Measurements from ENCODE around the gene ZDHHC4. TPM values are rescaled to one million over a fixed set of nuclear protein-coding genes. Genes with fewer than 3 reads are reported as not detected.

ZDHHC4 gene
- total and polyA plus RNA-seq, 9 of the 15 experiments (the other 6 are each of a cell fraction or from before 2014, with no cell fraction given), result 33.4 to 106 (median 58.3) TPM

GRCh38 chr7:6558837-6559236 is 18.4 kb upstream of the ZDHHC4 start:
- in situ Hi-C loops (cut with MboI), result no loop called here
- Histone ChIP-seq H2AFZ (ENCODE audit: low read depth, low read length) (no peak overlapping the region; the same call in 1 of the 2 replicates), H3K36me3 (ENCODE audit: control insufficient read depth, insufficient read depth, low read length) (no peaks in the 10 kb centered on the region), H4K20me1 (replicated peaks; ENCODE audit: control insufficient read depth, insufficient read depth, low read length) (no peaks in the 10 kb centered on the region), H3K4me1 (replicated peaks in 1 of 2; ENCODE audit: control insufficient read depth in 2 of 2, insufficient read depth in 2 of 2, low read length in 2 of 2) (0 out of 5 replicates have a peak, but pooled peaks cover 0 to 5% of the 10 kb centered on the region in 2 experiments), H3K79me2 (ENCODE audit: control insufficient read depth, insufficient read depth, low read length) (no peaks in the 10 kb centered on the region), H3K27me3 (ENCODE audit: control insufficient read depth in 2 of 2, insufficient read depth in 2 of 2, low read length in 2 of 2) (peaks cover 5 to 26% of the 10 kb centered on the region in 2 experiments; a peak in 3 of 5 replicates), H3K4me3 (no peak overlapping the region), H3K9me1 (ENCODE audit: control insufficient read depth, insufficient read depth, low read length) (no peaks in the 10 kb centered on the region), H3K27ac (ENCODE audit: extremely low read depth, low read depth, low read length) (no peak overlapping the region), H3K9me3 (replicated peaks; ENCODE audit: control insufficient read depth, insufficient read depth, low read depth, low read length) (no peaks in the 10 kb centered on the region), H3K9ac (ENCODE audit: insufficient read depth in 1 of 2, low read depth in 2 of 2, low read length in 2 of 2) (no peak overlapping the region), H3K4me2 (ENCODE audit: insufficient read depth, low read length) (no peak overlapping the region)
- BruUV-seq (replicated peaks), result no TSS peak
- DNase-seq (ENCODE audit: extremely low read depth in 1 of 4, low spot score in 3 of 4) (peak; percentile 74 to 81 (median 78)), FAIRE-seq (peak; percentile 87), ATAC-seq (peak; percentile 90)
- WGBS (ENCODE audit: insufficient coverage, low coverage, missing lambda C conversion rate), result 4% methylated on average over 5 of the region's 6 CpGs
- CTCF ChIA-PET (ENCODE audit: low intra/inter-chr PET ratio), result interaction anchor here (0.7 kb wide), 1 partner anchor 43 kb away, joined by 4 read pairs; no protein-coding TSS in a partner anchor
- POLR2A ChIA-PET, result interaction anchor here (0.6 to 1.1 kb wide), 4 partner anchors 13 to 260 kb away, joined by 3 to 5 read pairs (median 4); no protein-coding TSS in a partner anchor
- intact Hi-C loops (cut with micrococcal nuclease), result loop anchor here (2.0 kb wide), 1 partner anchor 42 kb away; no protein-coding TSS in a partner anchor
- TF ChIP-seq IRF1 (CRISPR knock-in tag; IDR thresholded peaks at IDR 0.05; ENCODE audit: borderline replicate concordance) (no peak), BRF2 (IDR thresholded peaks at IDR 0.05; ENCODE audit: borderline replicate concordance, insufficient read depth, insufficient read length) (no peak), PCBP2 (IDR thresholded peaks at IDR 0.05; ENCODE audit: low read depth, low read length, poor library complexity, severe bottlenecking) (no peak), ZBTB17 (CRISPR knock-in tag; IDR thresholded peaks at IDR 0.05) (no peak), EGR1 (conservative IDR thresholded peaks at IDR 0.05) (peak; percentile 20; the same call in 1 of the 2 replicates), FOSL1 (tag; conservative IDR thresholded peaks at IDR 0.05) (no peak), POLR3G (IDR thresholded peaks at IDR 0.05; ENCODE audit: extremely low read depth, insufficient read length, insufficient replicate concordance) (no peak), ZNF311 (CRISPR knock-in tag; IDR thresholded peaks at IDR 0.05) (no peak), HDAC3 (IDR thresholded peaks at IDR 0.05; ENCODE audit: borderline replicate concordance, partially characterized antibody) (no peak), KLF1 (tag; IDR thresholded peaks at IDR 0.05) (no peak), POLR2H (tag; IDR thresholded peaks at IDR 0.05; ENCODE audit: low read depth) (no peak), NFIC (IDR thresholded peaks at IDR 0.05) (peak; percentile 87), SMC3 (conservative IDR thresholded peaks at IDR 0.05; ENCODE audit: insufficient read depth, low read depth, low read length) (peak; percentile 37; the same call in 1 of the 2 replicates), ZNF696 (CRISPR knock-in tag; conservative IDR thresholded peaks at IDR 0.05) (no peak), ZBTB1 (CRISPR knock-in tag; IDR thresholded peaks at IDR 0.05; ENCODE audit: borderline replicate concordance, low read depth) (no peak), BCOR (IDR thresholded peaks at IDR 0.05) (no peak), ZNF184 (CRISPR knock-in tag; IDR thresholded peaks at IDR 0.05) (no peak)
- TF ChIP-seq, protein P1, sequence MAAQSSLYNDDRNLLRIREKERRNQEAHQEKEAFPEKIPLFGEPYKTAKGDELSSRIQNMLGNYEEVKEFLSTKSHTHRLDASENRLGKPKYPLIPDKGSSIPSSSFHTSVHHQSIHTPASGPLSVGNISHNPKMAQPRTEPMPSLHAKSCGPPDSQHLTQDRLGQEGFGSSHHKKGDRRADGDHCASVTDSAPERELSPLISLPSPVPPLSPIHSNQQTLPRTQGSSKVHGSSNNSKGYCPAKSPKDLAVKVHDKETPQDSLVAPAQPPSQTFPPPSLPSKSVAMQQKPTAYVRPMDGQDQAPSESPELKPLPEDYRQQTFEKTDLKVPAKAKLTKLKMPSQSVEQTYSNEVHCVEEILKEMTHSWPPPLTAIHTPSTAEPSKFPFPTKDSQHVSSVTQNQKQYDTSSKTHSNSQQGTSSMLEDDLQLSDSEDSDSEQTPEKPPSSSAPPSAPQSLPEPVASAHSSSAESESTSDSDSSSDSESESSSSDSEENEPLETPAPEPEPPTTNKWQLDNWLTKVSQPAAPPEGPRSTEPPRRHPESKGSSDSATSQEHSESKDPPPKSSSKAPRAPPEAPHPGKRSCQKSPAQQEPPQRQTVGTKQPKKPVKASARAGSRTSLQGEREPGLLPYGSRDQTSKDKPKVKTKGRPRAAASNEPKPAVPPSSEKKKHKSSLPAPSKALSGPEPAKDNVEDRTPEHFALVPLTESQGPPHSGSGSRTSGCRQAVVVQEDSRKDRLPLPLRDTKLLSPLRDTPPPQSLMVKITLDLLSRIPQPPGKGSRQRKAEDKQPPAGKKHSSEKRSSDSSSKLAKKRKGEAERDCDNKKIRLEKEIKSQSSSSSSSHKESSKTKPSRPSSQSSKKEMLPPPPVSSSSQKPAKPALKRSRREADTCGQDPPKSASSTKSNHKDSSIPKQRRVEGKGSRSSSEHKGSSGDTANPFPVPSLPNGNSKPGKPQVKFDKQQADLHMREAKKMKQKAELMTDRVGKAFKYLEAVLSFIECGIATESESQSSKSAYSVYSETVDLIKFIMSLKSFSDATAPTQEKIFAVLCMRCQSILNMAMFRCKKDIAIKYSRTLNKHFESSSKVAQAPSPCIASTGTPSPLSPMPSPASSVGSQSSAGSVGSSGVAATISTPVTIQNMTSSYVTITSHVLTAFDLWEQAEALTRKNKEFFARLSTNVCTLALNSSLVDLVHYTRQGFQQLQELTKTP (IDR thresholded peaks at IDR 0.05; ENCODE audit: low read depth in 1 of 2, partially characterized antibody in 2 of 2), result no peak
